ENCODE data around the gene FOXO3.

Gene FOXO3

GRCh38 chr6:108598305-108598863 lies 37.7 kb downstream of the FOXO3 start:
- no peak for DNase-seq

- DNase-seq: no peak
These were observed 43.4 kb downstream of the FOXO3 start for GRCh38 chr6:108604156-108604555.

GRCh38 chr6:108606250-108606690 lies 45.6 kb downstream of the FOXO3 start:
- DNase-seq: no peak

GRCh38 chr6:108608453-108609275 lies 47.9 kb downstream of the FOXO3 start:
- DNase-seq: no peak

GRCh38 chr6:108609276-108609769 lies 48.6 kb downstream of the FOXO3 start:
- DNase-seq: no peak

- DNase-seq: no peak
These were observed 49.6 kb downstream of the FOXO3 start for GRCh38 chr6:108610270-108610839.

GRCh38 chr6:108610957-108611586 lies 50.4 kb downstream of the FOXO3 start:
- DNase-seq: no peak

- DNase-seq: no peak
These were observed 52.1 kb downstream of the FOXO3 start for GRCh38 chr6:108612852-108613251.

GRCh38 chr6:108616544-108616943 lies 55.8 kb downstream of the FOXO3 start:
- no peak for DNase-seq

- no peak for DNase-seq
These were observed 56.3 kb downstream of the FOXO3 start for GRCh38 chr6:108616973-108617372.

GRCh38 chr6:108618623-108619152 lies 58.0 kb downstream of the FOXO3 start:
- DNase-seq: no peak

GRCh38 chr6:108619431-108620197 lies 58.9 kb downstream of the FOXO3 start:
- no peak for DNase-seq

GRCh38 chr6:108621117-108621516 lies 60.4 kb downstream of the FOXO3 start:
- DNase-seq: no peak

- DNase-seq: no peak
These were observed 62.1 kb downstream of the FOXO3 start for GRCh38 chr6:108622641-108623298.

GRCh38 chr6:108623995-108624394 lies 63.3 kb downstream of the FOXO3 start:
- DNase-seq: no peak

GRCh38 chr6:108625581-108625980 lies 64.9 kb downstream of the FOXO3 start:
- DNase-seq: no peak

GRCh38 chr6:108626777-108627176 lies 66.1 kb downstream of the FOXO3 start:
- DNase-seq: no peak

GRCh38 chr6:108627692-108628550 lies 67.2 kb downstream of the FOXO3 start:
- no peak for DNase-seq

GRCh38 chr6:108630050-108630714 lies 69.5 kb downstream of the FOXO3 start:
- no peak for DNase-seq

GRCh38 chr6:108632441-108632840 lies 71.7 kb downstream of the FOXO3 start:
- DNase-seq: no peak

Data from cortex of kidney (tissue), 1 donor.